ENCODE data around the gene FNIP1. TPM values are rescaled to one million over a fixed set of nuclear protein-coding genes. Genes with fewer than 3 reads are reported as not detected.
"Not testable (repeated sequence)": the region's sequence is repeated elsewhere in the genome, so short reads cannot be mapped to it uniquely, and the experiment has no call there.

FNIP1 gene
- total RNA-seq, 2 donors from 2014 or later: 52.9 to 54.7 TPM

DNA sequence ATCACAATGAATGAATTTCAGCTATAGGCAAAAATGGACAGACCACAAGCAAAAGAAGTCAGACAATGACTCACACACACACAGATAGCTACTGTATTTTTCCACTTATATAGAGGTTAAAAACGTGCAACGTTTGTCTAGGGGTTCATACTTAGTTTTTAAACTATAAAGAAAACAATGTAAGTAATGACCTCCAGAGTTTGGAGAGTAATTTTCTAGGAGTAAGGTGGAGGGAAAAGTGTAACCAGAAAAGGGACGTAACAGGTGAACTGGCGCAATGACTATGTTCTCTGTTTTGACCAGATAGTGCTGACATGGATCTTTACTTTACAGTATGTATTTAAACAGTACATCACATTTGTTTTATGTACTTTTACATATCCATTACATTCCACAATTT, 51.1 kb downstream of the FNIP1 start:
- peaks cover 0 to 7% of the 10 kb centered on the region in 2 donors for H3K4me1 ChIP-seq (ENCODE audit: control insufficient read depth in 1 of 2, low read depth in 2 of 2)
- no peaks in the 10 kb centered on the region for H3K9me3 ChIP-seq
- ATAC-seq (ENCODE audit: insufficient number of reproducible peaks, low FRiP score, low read depth) (no peak), DNase-seq (ENCODE audit: low spot score) (no peak)
- H3K27me3 ChIP-seq (replicated peaks; ENCODE audit: insufficient read depth): no peaks in the 10 kb centered on the region
- no peak overlapping the region for H3K4me3 ChIP-seq
- H3K36me3 ChIP-seq: peaks cover 17% of the 10 kb centered on the region
- TF ChIP-seq, protein P1, sequence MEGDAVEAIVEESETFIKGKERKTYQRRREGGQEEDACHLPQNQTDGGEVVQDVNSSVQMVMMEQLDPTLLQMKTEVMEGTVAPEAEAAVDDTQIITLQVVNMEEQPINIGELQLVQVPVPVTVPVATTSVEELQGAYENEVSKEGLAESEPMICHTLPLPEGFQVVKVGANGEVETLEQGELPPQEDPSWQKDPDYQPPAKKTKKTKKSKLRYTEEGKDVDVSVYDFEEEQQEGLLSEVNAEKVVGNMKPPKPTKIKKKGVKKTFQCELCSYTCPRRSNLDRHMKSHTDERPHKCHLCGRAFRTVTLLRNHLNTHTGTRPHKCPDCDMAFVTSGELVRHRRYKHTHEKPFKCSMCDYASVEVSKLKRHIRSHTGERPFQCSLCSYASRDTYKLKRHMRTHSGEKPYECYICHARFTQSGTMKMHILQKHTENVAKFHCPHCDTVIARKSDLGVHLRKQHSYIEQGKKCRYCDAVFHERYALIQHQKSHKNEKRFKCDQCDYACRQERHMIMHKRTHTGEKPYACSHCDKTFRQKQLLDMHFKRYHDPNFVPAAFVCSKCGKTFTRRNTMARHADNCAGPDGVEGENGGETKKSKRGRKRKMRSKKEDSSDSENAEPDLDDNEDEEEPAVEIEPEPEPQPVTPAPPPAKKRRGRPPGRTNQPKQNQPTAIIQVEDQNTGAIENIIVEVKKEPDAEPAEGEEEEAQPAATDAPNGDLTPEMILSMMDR (IDR thresholded peaks at IDR 0.05): no peak
- no peak overlapping the region for H3K27ac ChIP-seq

DNA sequence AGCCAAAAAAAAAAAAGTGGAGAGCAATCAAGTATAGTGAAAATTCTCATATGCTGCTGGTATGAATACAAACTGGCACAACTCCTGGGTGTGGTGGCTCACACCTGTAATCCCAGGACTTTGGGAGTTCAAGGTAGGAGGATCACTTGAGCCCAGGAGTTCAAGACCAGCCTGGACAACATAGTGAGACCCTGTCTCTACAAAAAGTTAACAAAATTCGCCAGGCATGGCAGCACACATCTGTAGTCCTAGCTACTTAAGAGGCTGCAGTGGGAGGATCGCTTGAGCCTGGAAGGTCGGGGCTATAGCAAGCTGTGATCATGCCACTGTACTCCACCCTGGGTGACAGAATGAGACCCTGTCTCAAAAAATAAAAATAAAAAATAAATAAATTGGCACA, 51.7 kb downstream of the FNIP1 start:
- DNase-seq (ENCODE audit: low spot score) (no peak), ATAC-seq (ENCODE audit: insufficient number of reproducible peaks, low FRiP score, low read depth) (no peak)
- peaks cover 17% of the 10 kb centered on the region for H3K36me3 ChIP-seq
- no peaks in the 10 kb centered on the region for H3K27me3 ChIP-seq (replicated peaks; ENCODE audit: insufficient read depth)
- H3K27ac ChIP-seq: no peak overlapping the region
- H3K9me3 ChIP-seq: no peaks in the 10 kb centered on the region
- TF ChIP-seq, protein P1 (IDR thresholded peaks at IDR 0.05): no peak
- peaks cover 0 to 7% of the 10 kb centered on the region in 2 donors for H3K4me1 ChIP-seq (ENCODE audit: control insufficient read depth in 1 of 2, low read depth in 2 of 2)
- no peak overlapping the region for H3K4me3 ChIP-seq

DNA sequence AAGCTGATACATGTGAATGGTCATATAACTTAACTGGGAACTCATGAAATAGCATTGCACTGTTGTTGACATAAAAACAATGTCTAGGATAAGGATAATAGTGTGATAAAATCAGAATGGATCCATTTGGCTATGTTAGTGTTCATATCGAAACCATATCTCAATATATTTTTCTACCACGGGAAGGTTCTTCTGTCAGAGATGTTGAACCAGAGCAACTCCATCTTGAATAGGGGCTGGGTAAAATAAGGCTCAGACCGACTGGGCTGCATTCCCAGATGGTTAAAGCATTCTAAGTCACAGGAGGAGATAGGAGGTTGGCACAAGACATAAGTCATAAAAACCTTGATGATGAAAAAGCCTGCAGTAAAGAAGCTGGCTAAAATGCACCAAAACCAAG, 56.3 kb downstream of the FNIP1 start:
- DNase-seq (ENCODE audit: low spot score): no peak
- H3K4me3 ChIP-seq: no peak overlapping the region
- TF ChIP-seq, protein P1 (IDR thresholded peaks at IDR 0.05): no peak
- no peaks in the 10 kb centered on the region for H3K9me3 ChIP-seq
- peaks cover 20% of the 10 kb centered on the region for H3K36me3 ChIP-seq
- no peak for ATAC-seq (ENCODE audit: insufficient number of reproducible peaks, low FRiP score, low read depth)
- no peaks in the 10 kb centered on the region for H3K4me1 ChIP-seq (ENCODE audit: control insufficient read depth in 1 of 2, low read depth in 2 of 2)
- no peaks in the 10 kb centered on the region for H3K27me3 ChIP-seq (replicated peaks; ENCODE audit: insufficient read depth)
- H3K27ac ChIP-seq: no peak overlapping the region

DNA sequence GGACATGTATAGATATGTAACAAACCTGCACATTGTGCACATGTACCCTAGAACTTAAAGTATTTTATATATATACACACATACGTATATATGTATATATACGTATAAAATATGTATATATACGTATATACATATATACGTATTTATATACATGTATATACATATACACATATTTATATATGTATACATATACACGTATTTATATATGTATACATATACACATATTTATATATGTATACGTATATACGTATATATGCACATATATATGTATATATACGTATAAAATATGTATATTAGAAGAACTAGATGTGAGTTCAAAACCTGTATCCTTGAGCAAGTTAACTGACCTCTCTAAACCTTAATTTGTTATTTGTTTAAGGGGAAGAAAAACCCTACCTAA, 61.4 kb downstream of the FNIP1 start:
- DNase-seq (ENCODE audit: low spot score): no peak
- ATAC-seq (ENCODE audit: insufficient number of reproducible peaks, low FRiP score, low read depth): no peak
- H3K27ac ChIP-seq: no peak overlapping the region
- peaks cover 3% of the 10 kb centered on the region for H3K36me3 ChIP-seq
- no peaks in the 10 kb centered on the region for H3K27me3 ChIP-seq (replicated peaks; ENCODE audit: insufficient read depth)
- H3K4me3 ChIP-seq: no peak overlapping the region
- no peaks in the 10 kb centered on the region for H3K4me1 ChIP-seq (ENCODE audit: control insufficient read depth in 1 of 2, low read depth in 2 of 2)
- TF ChIP-seq, protein P1 (IDR thresholded peaks at IDR 0.05): no peak
- no peaks in the 10 kb centered on the region for H3K9me3 ChIP-seq

DNA sequence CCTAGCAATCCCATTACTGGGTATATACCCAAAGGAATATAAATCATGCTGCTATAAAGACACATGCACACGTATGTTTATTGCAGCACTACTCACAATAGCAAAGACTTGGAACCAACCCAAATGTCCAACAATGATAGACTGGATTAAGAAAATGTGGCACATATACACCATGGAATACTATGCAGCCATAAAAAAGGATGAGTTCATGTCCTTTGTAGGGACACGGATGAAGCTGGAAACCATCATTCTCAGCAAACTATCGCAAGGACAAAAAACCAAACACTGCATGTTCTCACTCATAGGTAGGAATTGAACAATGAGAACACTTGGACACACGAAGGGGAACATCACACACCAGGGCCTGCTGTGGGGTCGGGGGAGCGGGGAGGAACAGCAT, 61.9 kb downstream of the FNIP1 start:
- H3K27ac ChIP-seq; H3K4me1 ChIP-seq (ENCODE audit: control insufficient read depth in 1 of 2, low read depth in 2 of 2); H3K27me3 ChIP-seq (replicated peaks; ENCODE audit: insufficient read depth); ATAC-seq (ENCODE audit: insufficient number of reproducible peaks, low FRiP score, low read depth); H3K9me3 ChIP-seq; H3K4me3 ChIP-seq; DNase-seq (ENCODE audit: low spot score); H3K36me3 ChIP-seq: not testable (repeated sequence)

DNA sequence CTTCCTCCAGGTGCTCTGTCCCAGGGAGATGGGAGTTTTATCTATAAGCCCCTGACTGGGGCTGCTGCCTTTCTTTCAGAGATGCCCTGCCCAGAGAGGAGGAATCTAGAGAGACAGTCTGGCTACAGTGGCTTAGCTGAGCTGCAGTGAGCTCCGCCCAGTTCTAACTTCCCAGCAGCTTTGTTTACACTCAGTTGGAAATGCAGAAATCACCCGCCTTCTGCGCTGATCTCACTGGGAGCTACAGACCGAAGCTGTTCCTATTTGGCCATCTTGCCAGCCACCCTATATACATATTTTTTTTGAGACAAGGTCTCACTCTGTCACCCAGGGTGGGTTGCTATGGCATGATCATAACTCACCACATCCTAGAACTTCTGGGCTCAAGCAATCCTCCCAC, 67.5 kb downstream of the FNIP1 start:
- not testable (repeated sequence) for H3K27me3 ChIP-seq (replicated peaks; ENCODE audit: insufficient read depth); ATAC-seq (ENCODE audit: insufficient number of reproducible peaks, low FRiP score, low read depth); H3K9me3 ChIP-seq; DNase-seq (ENCODE audit: low spot score); H3K4me1 ChIP-seq (ENCODE audit: control insufficient read depth in 1 of 2, low read depth in 2 of 2); H3K27ac ChIP-seq; H3K4me3 ChIP-seq
- H3K36me3 ChIP-seq: peaks cover 16% of the 10 kb centered on the region

DNA sequence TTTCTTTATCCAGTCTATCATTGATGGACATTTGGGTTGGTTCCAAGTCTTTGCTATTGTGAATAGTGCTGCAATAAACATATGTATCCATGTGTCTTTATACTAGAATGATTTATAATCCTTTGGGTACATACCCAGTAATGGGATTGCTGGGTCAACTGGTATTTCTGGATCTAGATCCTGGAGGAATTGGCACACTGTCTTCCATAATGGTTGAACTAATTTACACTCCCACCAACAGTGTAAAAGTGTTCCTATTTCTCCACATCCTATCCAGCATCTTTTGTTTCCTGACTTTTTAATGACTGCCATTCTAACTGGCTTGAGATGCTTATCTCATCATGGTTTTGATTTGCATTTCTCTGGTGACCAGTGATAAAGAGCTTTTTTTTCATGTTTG, 72.7 kb downstream of the FNIP1 start:
- H3K4me1 ChIP-seq (ENCODE audit: control insufficient read depth in 1 of 2, low read depth in 2 of 2): peaks cover 0 to 37% of the 10 kb centered on the region in 2 donors
- ATAC-seq (ENCODE audit: insufficient number of reproducible peaks, low FRiP score, low read depth); H3K9me3 ChIP-seq; H3K4me3 ChIP-seq; H3K27me3 ChIP-seq (replicated peaks; ENCODE audit: insufficient read depth); H3K27ac ChIP-seq; DNase-seq (ENCODE audit: low spot score): not testable (repeated sequence)
- peaks cover 11% of the 10 kb centered on the region for H3K36me3 ChIP-seq
